A549 (cell line): ENCODE data around the gene LARP1B. TPM values are rescaled to one million over a fixed set of nuclear protein-coding genes. Genes with fewer than 3 reads are reported as not detected.

Experiments
- CBX2 ChIP-seq: fragments of 200-600 bp; sonication (generic); IDR thresholded peaks from 2 replicates; pipeline ENCODE4 v1.6.1; 2016; ENCODE audit warnings: low read depth, mild to moderate bottlenecking, borderline replicate concordance
- CHD2 ChIP-seq: fragments of 150-350 bp; IDR thresholded peaks from 2 replicates; pipeline ENCODE4 v1.6.1; 2014; ENCODE audit warnings: low read length; ENCODE audit not compliant: partially characterized antibody
- CHD4 ChIP-seq: fragments of 200-600 bp; sonication (generic); IDR thresholded peaks from 2 replicates; pipeline ENCODE4 v1.6.1; 2016; ENCODE audit warnings: antibody characterized with exemption, mild to moderate bottlenecking, borderline replicate concordance
- EHMT2 ChIP-seq: fragments of 200-600 bp; sonication (generic); IDR thresholded peaks from 2 replicates; pipeline ENCODE4 v1.6.1; 2016; ENCODE audit warnings: antibody characterized with exemption, low read depth, mild to moderate bottlenecking, moderate library complexity
- FOSB ChIP-seq: fragments of 250-450 bp; sonication (Bioruptor Pico); IDR thresholded peaks from 2 replicates; pipeline ENCODE4 v1.5.0; 2020; ENCODE audit warnings: mild to moderate bottlenecking, moderate library complexity
- FOSL2 ChIP-seq, 2 experiments: fragments of 450-650 bp in 1 of 2; fragments of >200 bp in 1 of 2; sonication (Bioruptor Twin) in 1 of 2; formaldehyde crosslinking; IDR thresholded peaks; 2 replicates each; pipeline versions ENCODE4 v1.5.0 to v1.6.1; 2016 to 2020; ENCODE audit warnings: mild to moderate bottlenecking in 1 of 2, moderate library complexity in 1 of 2
- FOXS1 ChIP-seq: fragments of 250-450 bp; sonication (Bioruptor Pico); IDR thresholded peaks from 2 replicates; pipeline ENCODE4 v1.5.0; 2020; ENCODE audit warnings: mild to moderate bottlenecking, moderate library complexity
- GATA3 ChIP-seq: IDR thresholded peaks from 2 replicates; pipeline ENCODE4 v1.6.1; 2012; ENCODE audit warnings: borderline replicate concordance
- HES2 ChIP-seq: fragments of >200 bp; sonication (Bioruptor Twin); formaldehyde crosslinking; IDR thresholded peaks from 2 replicates; pipeline ENCODE4 v1.6.1; 2016
- HEYL ChIP-seq: fragments of 250-450 bp; sonication (Bioruptor Pico); IDR thresholded peaks from 2 replicates; pipeline ENCODE4 v1.8.0; 2021; ENCODE audit warnings: mild to moderate bottlenecking, moderate library complexity
- HOXB13 ChIP-seq: fragments of 250-450 bp; sonication (Bioruptor Pico); IDR thresholded peaks from 2 replicates; pipeline ENCODE4 v1.5.0; 2020; ENCODE audit warnings: low read depth, mild to moderate bottlenecking, moderate library complexity
- HOXB5 ChIP-seq: fragments of 250-450 bp; sonication (Bioruptor Pico); IDR thresholded peaks from 2 replicates; pipeline ENCODE4 v1.5.0; 2020; ENCODE audit warnings: mild to moderate bottlenecking, moderate library complexity
- JUN ChIP-seq, 2 experiments: fragments of >200 bp; sonication (Bioruptor Twin); formaldehyde crosslinking; IDR thresholded peaks; 2 replicates in 1 of 2; 3 replicates in 1 of 2; pipeline ENCODE4 v1.6.1; 2016 to 2017
- JUNB ChIP-seq: fragments of >200 bp; sonication (Bioruptor Twin); formaldehyde crosslinking; IDR thresholded peaks from 2 replicates; pipeline ENCODE4 v1.6.1; 2016
- KDM1A ChIP-seq: fragments of 200-600 bp; sonication (generic); IDR thresholded peaks from 2 replicates; pipeline ENCODE4 v1.6.1; 2016; ENCODE audit warnings: low read depth, mild to moderate bottlenecking
- MAX ChIP-seq: IDR thresholded peaks from 2 replicates; pipeline ENCODE4 v1.6.1; 2012
- MAZ ChIP-seq: fragments of 150-350 bp; IDR thresholded peaks from 2 replicates; pipeline ENCODE4 v1.6.1; 2014; ENCODE audit warnings: antibody characterized with exemption, low read depth, low read length, borderline replicate concordance
- MYC ChIP-seq: IDR thresholded peaks from 2 replicates; pipeline ENCODE4 v1.6.1; 2012; ENCODE audit warnings: mild to moderate bottlenecking, inconsistent platforms, low read length, improper control_type of control experiment, borderline replicate concordance
- NFE2L2 ChIP-seq: fragments of 150-350 bp; conservative IDR thresholded peaks from 2 replicates; pipeline ENCODE4 v1.6.1; 2014; ENCODE audit warnings: low read length
- NR3C1 ChIP-seq: fragments of >200 bp; sonication (Bioruptor Twin); formaldehyde crosslinking; IDR thresholded peaks from 3 replicates; pipeline ENCODE4 v1.6.1; 2017
- PBX3 ChIP-seq: IDR thresholded peaks from 2 replicates; pipeline ENCODE4 v1.6.1; 2012
- PHF8 ChIP-seq: fragments of 200-600 bp; sonication (generic); IDR thresholded peaks from 2 replicates; pipeline ENCODE4 v1.6.1; 2016; ENCODE audit warnings: low read depth, mild to moderate bottlenecking, antibody characterized with exemption, moderate library complexity, borderline replicate concordance
- POLR2A ChIP-seq: IDR thresholded peaks from 2 replicates; pipeline ENCODE4 v1.6.1; 2012; ENCODE audit warnings: mild to moderate bottlenecking, low read length
- RCOR1 ChIP-seq: fragments of 150-350 bp; IDR thresholded peaks from 2 replicates; pipeline ENCODE4 v1.6.1; 2014; ENCODE audit warnings: antibody characterized with exemption, low read length, low read depth
- REST ChIP-seq: fragments of 200-600 bp; sonication (generic); IDR thresholded peaks from 2 replicates; pipeline ENCODE4 v1.6.1; 2016; ENCODE audit warnings: antibody characterized with exemption, mild to moderate bottlenecking, moderate library complexity
- RFX5 ChIP-seq: fragments of 450-650 bp; IDR thresholded peaks from 2 replicates; pipeline ENCODE4 v1.7.1; 2014; ENCODE audit warnings: antibody characterized with exemption, mild to moderate bottlenecking, moderate library complexity
- RNF2 ChIP-seq: fragments of 200-600 bp; sonication (generic); IDR thresholded peaks from 2 replicates; pipeline ENCODE4 v1.6.1; 2016; ENCODE audit warnings: low read depth, mild to moderate bottlenecking, antibody characterized with exemption, moderate library complexity, borderline replicate concordance
- SMC3 ChIP-seq: fragments of >200 bp; sonication (Bioruptor Twin); formaldehyde crosslinking; IDR thresholded peaks from 3 replicates; pipeline ENCODE4 v1.6.1; 2018; ENCODE audit warnings: inconsistent platforms
- ZC3H11A ChIP-seq: fragments of 450-650 bp; IDR thresholded peaks from 2 replicates; pipeline ENCODE4 v1.6.1; 2014; ENCODE audit warnings: antibody characterized with exemption, mild to moderate bottlenecking
- ZFP36 ChIP-seq: fragments of 450-650 bp; IDR thresholded peaks from 2 replicates; pipeline ENCODE4 v1.6.1; 2014; ENCODE audit warnings: borderline replicate concordance; ENCODE audit not compliant: partially characterized antibody
- polyA plus RNA-seq, 4 experiments: library from polyadenylated mRNA; depleted of rRNA in 3 of 4; stranded (reverse); fragments of >200 nt; fragmentation: RNase III in 1 of 4; extraction: RNeasy Plus Mini Kit Qiagen cat#74134 plus additional on column Dnase treatment in 1 of 4; gene quantifications; 2 replicates in 3 of 4; 3 replicates in 1 of 4; pipeline ENCODE4 v1.2.3, GENCODE V29; 2011 to 2017
- TF ChIP-seq, protein P1 (sequence below): fragments of 250-450 bp; sonication (Bioruptor Pico); IDR thresholded peaks from 2 replicates; pipeline ENCODE4 v1.5.0; 2021; ENCODE audit warnings: mild to moderate bottlenecking, moderate library complexity, borderline replicate concordance
- TF ChIP-seq, protein P2 (sequence below): fragments of >200 bp; sonication (Bioruptor Twin); formaldehyde crosslinking; IDR thresholded peaks from 3 replicates; pipeline ENCODE4 v1.6.1; 2016
- TF ChIP-seq, protein P3 (sequence below): fragments of 150-350 bp; IDR thresholded peaks from 2 replicates; pipeline ENCODE4 v1.6.1; 2014; ENCODE audit warnings: low read depth, mild to moderate bottlenecking, low read length
- TF ChIP-seq, protein P4 (sequence below): fragments of 450-650 bp; IDR thresholded peaks from 2 replicates; pipeline ENCODE4 v1.6.1; 2014; ENCODE audit warnings: antibody characterized with exemption

Gene LARP1B
- polyA plus RNA-seq, 2 of the 4 experiments (the other 2 are of a cell fraction): 8.6 to 25.6 TPM

- TF ChIP-seq, protein P1, sequence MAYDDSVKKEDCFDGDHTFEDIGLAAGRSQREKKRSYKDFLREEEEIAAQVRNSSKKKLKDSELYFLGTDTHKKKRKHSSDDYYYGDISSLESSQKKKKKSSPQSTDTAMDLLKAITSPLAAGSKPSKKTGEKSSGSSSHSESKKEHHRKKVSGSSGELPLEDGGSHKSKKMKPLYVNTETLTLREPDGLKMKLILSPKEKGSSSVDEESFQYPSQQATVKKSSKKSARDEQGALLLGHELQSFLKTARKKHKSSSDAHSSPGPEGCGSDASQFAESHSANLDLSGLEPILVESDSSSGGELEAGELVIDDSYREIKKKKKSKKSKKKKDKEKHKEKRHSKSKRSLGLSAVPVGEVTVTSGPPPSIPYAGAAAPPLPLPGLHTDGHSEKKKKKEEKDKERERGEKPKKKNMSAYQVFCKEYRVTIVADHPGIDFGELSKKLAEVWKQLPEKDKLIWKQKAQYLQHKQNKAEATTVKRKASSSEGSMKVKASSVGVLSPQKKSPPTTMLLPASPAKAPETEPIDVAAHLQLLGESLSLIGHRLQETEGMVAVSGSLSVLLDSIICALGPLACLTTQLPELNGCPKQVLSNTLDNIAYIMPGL (CRISPR knock-in tag): no peak
- TF ChIP-seq RFX5 (no peak), HOXB13 (CRISPR knock-in tag) (no peak), CHD4 (no peak), HOXB5 (no peak), KDM1A (no peak), NR3C1 (no peak), MAZ (no peak), PBX3 (no peak), POLR2A (no peak), FOXS1 (CRISPR knock-in tag) (no peak), JUN (IDR thresholded peaks at IDR 0.05) (peak; percentile 26 to 29; a peak in 1 of 5 replicates), RCOR1 (no peak), SMC3 (no peak), JUNB (peak; percentile 60), CBX2 (no peak), HES2 (no peak), EHMT2 (no peak), GATA3 (peak; percentile 16; the same call in 1 of the 2 replicates), NFE2L2 (no peak), HEYL (no peak), MYC (no peak), MAX (peak; percentile 48; the same call in 1 of the 2 replicates), FOSL2 (IDR thresholded peaks at IDR 0.05) (no peak), FOSL2 (CRISPR knock-in tag; IDR thresholded peaks at IDR 0.05) (peak; percentile 47; the same call in 1 of the 2 replicates), CHD2 (no peak), REST (no peak), RNF2 (no peak), ZC3H11A (no peak), PHF8 (no peak), FOSB (CRISPR knock-in tag) (no peak), ZFP36 (no peak)
- TF ChIP-seq, protein P2, sequence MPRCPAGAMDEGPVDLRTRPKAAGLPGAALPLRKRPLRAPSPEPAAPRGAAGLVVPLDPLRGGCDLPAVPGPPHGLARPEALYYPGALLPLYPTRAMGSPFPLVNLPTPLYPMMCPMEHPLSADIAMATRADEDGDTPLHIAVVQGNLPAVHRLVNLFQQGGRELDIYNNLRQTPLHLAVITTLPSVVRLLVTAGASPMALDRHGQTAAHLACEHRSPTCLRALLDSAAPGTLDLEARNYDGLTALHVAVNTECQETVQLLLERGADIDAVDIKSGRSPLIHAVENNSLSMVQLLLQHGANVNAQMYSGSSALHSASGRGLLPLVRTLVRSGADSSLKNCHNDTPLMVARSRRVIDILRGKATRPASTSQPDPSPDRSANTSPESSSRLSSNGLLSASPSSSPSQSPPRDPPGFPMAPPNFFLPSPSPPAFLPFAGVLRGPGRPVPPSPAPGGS: no peak
- TF ChIP-seq, protein P3, sequence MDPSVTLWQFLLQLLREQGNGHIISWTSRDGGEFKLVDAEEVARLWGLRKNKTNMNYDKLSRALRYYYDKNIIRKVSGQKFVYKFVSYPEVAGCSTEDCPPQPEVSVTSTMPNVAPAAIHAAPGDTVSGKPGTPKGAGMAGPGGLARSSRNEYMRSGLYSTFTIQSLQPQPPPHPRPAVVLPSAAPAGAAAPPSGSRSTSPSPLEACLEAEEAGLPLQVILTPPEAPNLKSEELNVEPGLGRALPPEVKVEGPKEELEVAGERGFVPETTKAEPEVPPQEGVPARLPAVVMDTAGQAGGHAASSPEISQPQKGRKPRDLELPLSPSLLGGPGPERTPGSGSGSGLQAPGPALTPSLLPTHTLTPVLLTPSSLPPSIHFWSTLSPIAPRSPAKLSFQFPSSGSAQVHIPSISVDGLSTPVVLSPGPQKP: no peak
- TF ChIP-seq, protein P4, sequence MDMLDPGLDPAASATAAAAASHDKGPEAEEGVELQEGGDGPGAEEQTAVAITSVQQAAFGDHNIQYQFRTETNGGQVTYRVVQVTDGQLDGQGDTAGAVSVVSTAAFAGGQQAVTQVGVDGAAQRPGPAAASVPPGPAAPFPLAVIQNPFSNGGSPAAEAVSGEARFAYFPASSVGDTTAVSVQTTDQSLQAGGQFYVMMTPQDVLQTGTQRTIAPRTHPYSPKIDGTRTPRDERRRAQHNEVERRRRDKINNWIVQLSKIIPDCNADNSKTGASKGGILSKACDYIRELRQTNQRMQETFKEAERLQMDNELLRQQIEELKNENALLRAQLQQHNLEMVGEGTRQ: 0 out of 2 replicates have a peak, but pooled peaks have one; percentile 12
Measured at GRCh38 chr4:128241425-128241913, 180.4 kb downstream of the LARP1B start (continued).
